GM12891 (cell line): Measurements from ENCODE around the gene NR0B1.

Experiments
- POLR2A ChIP-seq: IDR thresholded peaks from 2 replicates; pipeline ENCODE4 v1.6.1; 2011; ENCODE audit warnings: low read depth, low read length, control low read depth
- POLR2AphosphoS5 ChIP-seq: IDR thresholded peaks from 2 replicates; pipeline ENCODE4 v1.6.1; 2011; ENCODE audit warnings: low read depth, low read length, control low read depth
- TAF1 ChIP-seq: IDR thresholded peaks from 2 replicates; pipeline ENCODE4 v1.6.1; 2011; ENCODE audit warnings: low read depth, low read length, control low read depth

- TF ChIP-seq POLR2AphosphoS5 (no peak), POLR2A (no peak), TAF1 (no peak)
Observed at GRCh38 chrX:30308263-30309138, 689 bp downstream of the NR0B1 start.
